Heart right ventricle (tissue), 16 donors: Measurements from ENCODE around the gene ALK. TPM values are rescaled to one million over a fixed set of nuclear protein-coding genes. Genes with fewer than 3 reads are reported as not detected.

Experiments
- ATAC-seq, 8 donors: fragments of 200-7000 bp; cut with Tn5 transposase; one replicate each; pipeline ENCODE4 v1.9.1; 2020; ENCODE audit warnings: mild to moderate bottlenecking in 8 of 8, moderate library complexity in 8 of 8, moderate number of reproducible peaks in 1 of 8
- DNase-seq, 2 donors: peaks; one replicate each; pipeline ENCODE4 v3.0.0-alpha.2; 2020
- H3K27ac ChIP-seq, 10 donors: fragments of 200-600 bp; sonication (generic) in 2 of 10; one replicate each; pipeline versions ENCODE4 v1.5.0 to v1.8.0; 2020 to 2022; ENCODE audit warnings: mild to moderate bottlenecking in 3 of 10
- H3K27me3 ChIP-seq, 7 donors: fragments of 200-600 bp; one replicate each; pipeline ENCODE4 v1.8.0; 2021 to 2022; ENCODE audit warnings: mild to moderate bottlenecking in 2 of 7
- H3K36me3 ChIP-seq, 9 donors: fragments of 200-600 bp; sonication (generic) in 1 of 9; one replicate each; pipeline versions ENCODE4 v1.5.0 to v1.8.0; 2020 to 2022; ENCODE audit warnings: mild to moderate bottlenecking in 2 of 9
- H3K4me1 ChIP-seq, 9 donors: fragments of 200-600 bp; sonication (generic) in 1 of 9; one replicate each; pipeline versions ENCODE4 v1.5.0 to v1.8.0; 2020 to 2022; ENCODE audit warnings: mild to moderate bottlenecking in 4 of 9
- H3K4me3 ChIP-seq, 10 donors: fragments of 200-600 bp; sonication (generic) in 2 of 10; one replicate each; pipeline versions ENCODE4 v1.5.0 to v1.8.0; 2020 to 2022; ENCODE audit warnings: mild to moderate bottlenecking in 7 of 10, moderate library complexity in 2 of 10
- H3K9me3 ChIP-seq, 11 donors: fragments of 200-600 bp in 10 of 11; sonication (generic) in 2 of 11; one replicate each; pipeline versions ENCODE4 v1.5.0 to v1.8.0; 2013 to 2022; ENCODE audit warnings: mild to moderate bottlenecking in 2 of 11, control low read depth in 1 of 11, moderate library complexity in 1 of 11
- WGBS, 2 donors: extraction: QIAGEN DNeasy Blood & Tissue Kit; methylation state at CpG; one replicate each; pipeline ENCODE4 v1.1.7; 2013; ENCODE audit warnings: inconsistent platforms in 1 of 2; 5-methylcytosine and 5-hydroxymethylcytosine counted together
- intact Hi-C, 10 donors: fragments of 100-400 bp; cut with DNase I; formaldehyde crosslinking; loops; one replicate each; pipeline versions ENCODE4 v1.11.1 to v1.14.2; 2022
- polyA plus RNA-seq, 2 donors: library from polyadenylated mRNA; stranded (reverse); fragments of 200-250 nt; gene quantifications; one replicate each; pipeline ENCODE4 v1.2.3, GENCODE V29; 2013
- total RNA-seq, 10 donors: library from RNA; stranded (reverse); fragmentation: NEBNext Ultra II Directional in 3 of 10; extraction: Animal tissue kit (Norgen Biotek cat#: 25700) in 3 of 10; gene quantifications; one replicate each; pipeline versions ENCODE4 v1.2.1 to v1.2.4, GENCODE V29; 2021 to 2023
- TF ChIP-seq, protein P1 (sequence below), 9 donors: fragments of 200-600 bp; sonication (generic) in 2 of 9; IDR thresholded peaks; one replicate each; pipeline versions ENCODE4 v1.5.0 to v1.8.0; 2021 to 2022; ENCODE audit warnings: antibody characterized with exemption in 9 of 9, mild to moderate bottlenecking in 5 of 9, moderate library complexity in 1 of 9
- donor health status: Arrhythmogenic right ventricular cardiomyopathy.
- donor health status: ischemic (EF 13 %, LVEDD 7.1; RV severe dilation, severe dysfunction).
- donor health status: healthy with polysubstance abuse.
- donor health status: DM: no; HTN: yes; CAD: no.
- donor health status: DM: no; HTN: no; CAD: no.
- donor health status: ischemic (EF 25% LVEDD 6.9; RV normal size, moderate dysfunction).
- donor health status: ischemic (EF 25% LVEDD 5.7; RV mildly dilated, moderate dysfunction).
- donor health status: healthy.
- donor health status: DM: yes; HTN: yes; CAD: no.
- donor health status: Ischemic cardiomyopathy.
- donor health status: ischemic (EF 35%, LVEDD 5.7; RV mildly dilated, moderate dysfunction).
- donor health status: nonischemic (EF 11% LVEDD 7.7; RV severe dilation, severe dysfunction).
- donor health status: DM: yes; HTN: yes; CAD: no.
- donor health status: PGD.
- donor health status: ischemic (EF 29% LVEDD 5.4; RV normal size, mild dysfunction).
- donor health status: nonischemic (EF 23%, LVEDD 6.1; RV moderate dilation, normal function).

ALK gene
- total and polyA plus RNA-seq, 12 donors = 0.01 to 0.24 (median 0.08) TPM; not detected in 7

DNA sequence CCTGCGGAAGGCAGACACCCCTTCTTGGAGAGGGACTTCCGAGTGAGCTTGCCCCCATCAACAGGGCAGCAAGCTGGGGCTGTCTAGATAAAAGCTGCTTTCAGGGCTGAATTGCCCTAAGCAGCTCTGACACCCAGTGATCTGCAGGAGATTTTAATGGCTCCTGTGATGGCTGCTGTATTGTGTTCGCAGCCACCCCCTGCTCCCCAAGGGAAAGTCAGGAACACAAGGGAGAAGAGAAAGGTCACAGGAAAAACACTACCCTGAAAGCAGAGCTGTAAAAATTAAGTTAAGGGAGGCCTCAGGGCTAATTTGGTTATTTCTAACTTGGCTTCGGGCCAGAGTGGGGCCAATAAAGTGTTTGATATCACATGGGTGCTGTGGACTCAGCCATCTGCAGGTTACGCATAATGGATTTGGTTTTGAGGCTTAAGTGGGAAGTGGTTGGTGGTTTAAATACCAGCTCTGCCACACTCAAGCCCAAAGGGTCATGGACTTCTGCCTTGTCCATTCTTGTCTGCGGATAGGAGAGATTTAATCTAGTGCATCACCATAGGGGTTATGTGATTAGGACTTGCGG lies 658.6 kb downstream of the ALK start:
- TF ChIP-seq, protein P1, sequence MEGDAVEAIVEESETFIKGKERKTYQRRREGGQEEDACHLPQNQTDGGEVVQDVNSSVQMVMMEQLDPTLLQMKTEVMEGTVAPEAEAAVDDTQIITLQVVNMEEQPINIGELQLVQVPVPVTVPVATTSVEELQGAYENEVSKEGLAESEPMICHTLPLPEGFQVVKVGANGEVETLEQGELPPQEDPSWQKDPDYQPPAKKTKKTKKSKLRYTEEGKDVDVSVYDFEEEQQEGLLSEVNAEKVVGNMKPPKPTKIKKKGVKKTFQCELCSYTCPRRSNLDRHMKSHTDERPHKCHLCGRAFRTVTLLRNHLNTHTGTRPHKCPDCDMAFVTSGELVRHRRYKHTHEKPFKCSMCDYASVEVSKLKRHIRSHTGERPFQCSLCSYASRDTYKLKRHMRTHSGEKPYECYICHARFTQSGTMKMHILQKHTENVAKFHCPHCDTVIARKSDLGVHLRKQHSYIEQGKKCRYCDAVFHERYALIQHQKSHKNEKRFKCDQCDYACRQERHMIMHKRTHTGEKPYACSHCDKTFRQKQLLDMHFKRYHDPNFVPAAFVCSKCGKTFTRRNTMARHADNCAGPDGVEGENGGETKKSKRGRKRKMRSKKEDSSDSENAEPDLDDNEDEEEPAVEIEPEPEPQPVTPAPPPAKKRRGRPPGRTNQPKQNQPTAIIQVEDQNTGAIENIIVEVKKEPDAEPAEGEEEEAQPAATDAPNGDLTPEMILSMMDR (IDR thresholded peaks at IDR 0.05) = no peak
- peaks cover 0 to 4% (median 0%) of the 10 kb centered on the region in 9 donors for H3K4me1 ChIP-seq
- H3K9me3 ChIP-seq = peaks cover 0 to 8% (median 0%) of the 10 kb centered on the region in 11 donors
- H3K4me3 ChIP-seq = no peak overlapping the region
- no peak overlapping the region for H3K27ac ChIP-seq
- intact Hi-C loops = no loop called here
- 80 to 81% methylated on average over 7 of the region's 7 CpGs for WGBS, 2 donors
- ATAC-seq (no peak), DNase-seq (no peak)
- H3K36me3 ChIP-seq = no peaks in the 10 kb centered on the region
- H3K27me3 ChIP-seq = peaks cover 0 to 8% (median under 1%) of the 10 kb centered on the region in 7 donors

DNA sequence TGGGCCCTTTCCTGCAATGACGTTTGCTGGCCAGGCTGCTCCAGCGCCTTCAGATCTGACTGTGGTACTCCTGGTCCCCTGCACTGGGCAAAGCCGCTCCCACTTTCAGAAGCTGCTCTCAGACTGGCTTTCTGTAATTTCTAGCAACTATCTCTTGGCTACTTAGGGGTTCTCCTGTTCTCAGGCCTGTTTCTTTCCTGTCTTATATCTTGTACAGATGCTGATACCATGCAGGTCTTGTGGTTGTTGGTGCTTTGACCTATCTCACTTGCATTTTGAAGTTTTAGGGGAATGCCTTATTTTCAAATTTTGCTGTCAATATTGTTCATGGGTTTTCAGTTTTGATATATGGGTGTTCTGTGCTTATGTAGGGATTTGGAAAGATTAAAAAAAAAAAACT lies 660.4 kb downstream of the ALK start:
- no peak for DNase-seq
- no peak for ATAC-seq
- peaks cover 0 to 14% (median 4%) of the 10 kb centered on the region in 7 donors for H3K27me3 ChIP-seq
- intact Hi-C loops = no loop called here
- H3K9me3 ChIP-seq = peaks cover 0 to 8% (median 0%) of the 10 kb centered on the region in 11 donors
- H3K36me3 ChIP-seq = no peaks in the 10 kb centered on the region
- H3K4me3 ChIP-seq = no peak overlapping the region
- 74 to 81% methylated on average over 3 of the region's 3 CpGs for WGBS, 2 donors
- TF ChIP-seq, protein P1 (IDR thresholded peaks at IDR 0.05) = no peak
- peaks cover 0 to 4% (median 0%) of the 10 kb centered on the region in 9 donors for H3K4me1 ChIP-seq
- no peak overlapping the region for H3K27ac ChIP-seq

DNA sequence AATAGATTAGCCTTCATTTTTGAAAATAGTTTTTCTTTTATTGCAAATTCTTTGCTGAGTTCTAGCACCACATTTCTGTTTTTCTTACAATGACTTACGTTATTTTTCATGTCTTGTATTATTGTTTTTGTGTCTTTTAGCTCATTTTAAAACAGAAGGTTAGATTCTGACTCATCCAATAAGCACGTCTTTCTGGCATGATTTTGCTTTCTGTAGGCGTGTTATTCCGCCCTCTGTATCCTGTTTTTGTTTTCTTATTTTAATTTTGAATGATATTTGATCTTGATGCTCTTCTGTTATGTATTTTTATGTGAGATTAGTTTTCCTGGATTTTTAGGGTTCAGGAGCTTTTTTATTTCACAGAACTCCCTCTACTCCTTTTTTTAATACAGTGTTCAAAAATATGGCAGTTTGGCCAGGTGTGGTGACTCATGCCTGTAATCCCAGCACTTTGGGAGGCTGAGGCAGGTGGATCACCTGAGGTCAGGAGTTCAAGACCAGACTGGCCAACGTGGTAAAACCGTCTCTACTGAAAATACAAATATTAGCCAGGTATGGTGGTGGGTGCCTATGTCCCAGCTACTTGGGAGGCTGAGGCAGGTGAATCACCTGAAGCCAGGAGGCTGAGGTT lies 661.1 kb downstream of the ALK start:
- no peak for DNase-seq
- 54 to 67% methylated on average over 6 of the region's 6 CpGs for WGBS, 2 donors

DNA sequence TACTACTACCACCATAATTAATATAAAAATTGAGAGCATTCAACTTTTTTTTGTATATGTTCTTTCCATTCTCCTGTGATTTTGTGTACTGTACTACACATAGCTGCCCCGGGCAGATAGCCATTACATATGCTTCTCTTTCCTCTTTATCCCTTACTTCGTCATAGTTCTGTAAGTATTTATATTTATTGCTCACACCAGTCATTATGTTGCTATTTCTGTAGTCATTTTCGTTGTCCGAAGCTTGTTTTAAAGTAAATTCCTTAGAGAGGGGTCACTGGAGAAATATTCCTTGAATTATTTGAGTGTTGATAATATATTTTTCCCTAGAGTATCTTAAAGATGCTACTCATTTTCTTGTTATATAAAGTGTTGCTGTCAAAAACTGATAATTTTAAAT lies 662.2 kb downstream of the ALK start:
- Histone ChIP-seq H3K4me3 (no peak overlapping the region), H3K36me3 (no peaks in the 10 kb centered on the region), H3K27me3 (peaks cover 0 to 24% (median 4%) of the 10 kb centered on the region in 7 donors), H3K4me1 (peaks cover 0 to 4% (median 0%) of the 10 kb centered on the region in 9 donors), H3K9me3 (peaks cover 0 to 8% (median 0%) of the 10 kb centered on the region in 11 donors), H3K27ac (no peak overlapping the region)
- 52 to 63% methylated on average over 4 of the region's 4 CpGs for WGBS, 2 donors
- ATAC-seq (no peak), DNase-seq (no peak)
- intact Hi-C loops = no loop called here
- TF ChIP-seq, protein P1 (IDR thresholded peaks at IDR 0.05) = no peak

More for the DNA sequence above, 661.1 kb downstream of the ALK start:
- Histone ChIP-seq H3K27me3 (peaks cover 0 to 22% (median 4%) of the 10 kb centered on the region in 7 donors), H3K36me3 (no peaks in the 10 kb centered on the region), H3K9me3 (peaks cover 0 to 8% (median 0%) of the 10 kb centered on the region in 11 donors), H3K4me3 (no peak overlapping the region), H3K27ac (no peak overlapping the region), H3K4me1 (peaks cover 0 to 4% (median 0%) of the 10 kb centered on the region in 9 donors)
- TF ChIP-seq, protein P1 (IDR thresholded peaks at IDR 0.05) = no peak
- ATAC-seq = no peak
- intact Hi-C loops = no loop called here
